Adipocyte (in vitro differentiated cells): ENCODE data around the gene SNTG2.

Experiments used
- DNase-seq: peaks from one replicate; pipeline ENCODE4 v3.0.0-alpha.2; 2015; ENCODE audit warnings: low read depth
- H3K27me3 ChIP-seq: replicated peaks from 2 replicates; pipeline ENCODE4 v1.7.0; 2013; ENCODE audit warnings: mild to moderate bottlenecking, low read length, moderate library complexity; ENCODE audit not compliant: control insufficient read depth, insufficient read depth
- H3K36me3 ChIP-seq: 2 replicates; pipeline ENCODE4 v1.7.0; 2013; ENCODE audit warnings: low read length, mild to moderate bottlenecking, moderate library complexity; ENCODE audit not compliant: control insufficient read depth, insufficient read depth, severe bottlenecking
- H3K4me1 ChIP-seq: 2 replicates; pipeline ENCODE4 v1.7.0; 2013; ENCODE audit warnings: mild to moderate bottlenecking, low read length, moderate library complexity; ENCODE audit not compliant: control insufficient read depth, insufficient read depth
- H3K4me3 ChIP-seq: 2 replicates; pipeline ENCODE4 v1.7.0; 2013; ENCODE audit warnings: mild to moderate bottlenecking, low read length, moderate library complexity
- H3K9ac ChIP-seq: 2 replicates; pipeline ENCODE4 v1.7.0; 2013; ENCODE audit warnings: mild to moderate bottlenecking, low read length, moderate library complexity
- H3K9me3 ChIP-seq: 2 replicates; pipeline ENCODE4 v1.7.0; 2013; ENCODE audit warnings: mild to moderate bottlenecking, low read length, moderate library complexity; ENCODE audit not compliant: control insufficient read depth

Gene SNTG2

GRCh38 chr2:943461-943797 is 7.2 kb upstream of the SNTG2 start:
- Histone ChIP-seq H3K4me1 (peaks cover 11% of the 10 kb centered on the region), H3K9ac (no peak overlapping the region), H3K4me3 (no peak overlapping the region), H3K27me3 (peaks cover 30% of the 10 kb centered on the region), H3K9me3 (peaks cover 13% of the 10 kb centered on the region), H3K36me3 (no peaks in the 10 kb centered on the region)
- no peak for DNase-seq

GRCh38 chr2:943821-944220 is 6.8 kb upstream of the SNTG2 start:
- Histone ChIP-seq H3K9me3 (peaks cover 13% of the 10 kb centered on the region), H3K9ac (no peak overlapping the region), H3K4me3 (no peak overlapping the region), H3K4me1 (peaks cover 11% of the 10 kb centered on the region), H3K36me3 (no peaks in the 10 kb centered on the region), H3K27me3 (peaks cover 31% of the 10 kb centered on the region)
- DNase-seq, result no peak

- no peak for DNase-seq
- Histone ChIP-seq H3K9ac (no peak overlapping the region), H3K36me3 (no peaks in the 10 kb centered on the region), H3K4me3 (no peak overlapping the region), H3K9me3 (peaks cover 13% of the 10 kb centered on the region), H3K4me1 (peaks cover 4% of the 10 kb centered on the region), H3K27me3 (peaks cover 40% of the 10 kb centered on the region)
These were observed 6.0 kb upstream of the SNTG2 start for GRCh38 chr2:944693-945092.

GRCh38 chr2:945104-945503 is 5.5 kb upstream of the SNTG2 start:
- no peak for DNase-seq
- Histone ChIP-seq H3K27me3 (peaks cover 41% of the 10 kb centered on the region), H3K4me1 (peaks cover 4% of the 10 kb centered on the region)

GRCh38 chr2:946073-946948 is 4.3 kb upstream of the SNTG2 start:
- peaks cover 44% of the 10 kb centered on the region for H3K27me3 ChIP-seq
- DNase-seq, result no peak
- no peaks in the 10 kb centered on the region for H3K36me3 ChIP-seq
- H3K9ac ChIP-seq, result no peak overlapping the region
- peaks cover 13% of the 10 kb centered on the region for H3K9me3 ChIP-seq
- no peaks in the 10 kb centered on the region for H3K4me1 ChIP-seq
- H3K4me3 ChIP-seq, result no peak overlapping the region

More at GRCh38 chr2:945104-945503, 5.5 kb upstream of the SNTG2 start:
- Histone ChIP-seq H3K4me3 (no peak overlapping the region), H3K9ac (no peak overlapping the region), H3K9me3 (peaks cover 13% of the 10 kb centered on the region), H3K36me3 (no peaks in the 10 kb centered on the region)

GRCh38 chr2:949384-950079 is 1.1 kb upstream of the SNTG2 start:
- peak; percentile 22 for DNase-seq
- H3K36me3 ChIP-seq, result no peaks in the 10 kb centered on the region
- H3K4me1 ChIP-seq, result no peaks in the 10 kb centered on the region
- peaks cover 59% of the 10 kb centered on the region for H3K27me3 ChIP-seq
- no peak overlapping the region for H3K9ac ChIP-seq
- H3K4me3 ChIP-seq, result peak overlapping the region; percentile 42
- H3K9me3 ChIP-seq, result peaks cover 6% of the 10 kb centered on the region

GRCh38 chr2:951224-952006 is 766 bp downstream of the SNTG2 start:
- H3K9me3 ChIP-seq, result no peaks in the 10 kb centered on the region
- H3K4me1 ChIP-seq, result no peaks in the 10 kb centered on the region
- DNase-seq, result no peak
- no peak overlapping the region for H3K9ac ChIP-seq
- peaks cover 48% of the 10 kb centered on the region for H3K27me3 ChIP-seq
- H3K4me3 ChIP-seq, result no peak overlapping the region
- H3K36me3 ChIP-seq, result no peaks in the 10 kb centered on the region

- Histone ChIP-seq H3K9me3 (no peaks in the 10 kb centered on the region), H3K36me3 (no peaks in the 10 kb centered on the region), H3K4me1 (no peaks in the 10 kb centered on the region), H3K4me3 (no peak overlapping the region), H3K27me3 (peaks cover 55% of the 10 kb centered on the region), H3K9ac (no peak overlapping the region)
- no peak for DNase-seq
These were observed 2.8 kb downstream of the SNTG2 start for GRCh38 chr2:953408-953807.

- DNase-seq, result peak; percentile 64
- Histone ChIP-seq H3K4me3 (no peak overlapping the region), H3K27me3 (peaks cover 48% of the 10 kb centered on the region), H3K36me3 (no peaks in the 10 kb centered on the region), H3K9ac (no peak overlapping the region), H3K4me1 (no peaks in the 10 kb centered on the region), H3K9me3 (no peaks in the 10 kb centered on the region)
These were observed 3.5 kb downstream of the SNTG2 start for GRCh38 chr2:953975-954686.

- DNase-seq, result no peak
- Histone ChIP-seq H3K9ac (no peak overlapping the region), H3K4me3 (no peak overlapping the region), H3K4me1 (no peaks in the 10 kb centered on the region), H3K36me3 (no peaks in the 10 kb centered on the region), H3K27me3 (peaks cover 47% of the 10 kb centered on the region), H3K9me3 (no peaks in the 10 kb centered on the region)
These were observed 4.0 kb downstream of the SNTG2 start for GRCh38 chr2:954687-955000.
